ENCODE measurements around the gene FYN.

- no peak for TF ChIP-seq LEF1 (IDR thresholded peaks at IDR 0.05; ENCODE audit: borderline replicate concordance)
- no peak for TF ChIP-seq ARNT (IDR thresholded peaks at IDR 0.05)
- no peak for TF ChIP-seq FOXK2 (IDR thresholded peaks at IDR 0.05)
- no peak for TF ChIP-seq TARDBP (IDR thresholded peaks at IDR 0.05)
- TF ChIP-seq FOXM1 (IDR thresholded peaks at IDR 0.05; ENCODE audit: borderline replicate concordance), result no peak
- no peak for TF ChIP-seq NFRKB (IDR thresholded peaks at IDR 0.05)
- no peak for TF ChIP-seq SUZ12 (IDR thresholded peaks at IDR 0.05)
- no peak for TF ChIP-seq BHLHE40 (IDR thresholded peaks at IDR 0.05; ENCODE audit: borderline replicate concordance)
Observed at GRCh38 chr6:111759331-111759835, 113.9 kb downstream of the FYN start.
